ENCODE results near the gene FGF22. TPM values are rescaled to one million over a fixed set of nuclear protein-coding genes. Genes with fewer than 3 reads are reported as not detected.

The FGF22 gene
- total and polyA plus RNA-seq, 4 donors: 0.72 to 2.5 (median 1.7) TPM

DNA sequence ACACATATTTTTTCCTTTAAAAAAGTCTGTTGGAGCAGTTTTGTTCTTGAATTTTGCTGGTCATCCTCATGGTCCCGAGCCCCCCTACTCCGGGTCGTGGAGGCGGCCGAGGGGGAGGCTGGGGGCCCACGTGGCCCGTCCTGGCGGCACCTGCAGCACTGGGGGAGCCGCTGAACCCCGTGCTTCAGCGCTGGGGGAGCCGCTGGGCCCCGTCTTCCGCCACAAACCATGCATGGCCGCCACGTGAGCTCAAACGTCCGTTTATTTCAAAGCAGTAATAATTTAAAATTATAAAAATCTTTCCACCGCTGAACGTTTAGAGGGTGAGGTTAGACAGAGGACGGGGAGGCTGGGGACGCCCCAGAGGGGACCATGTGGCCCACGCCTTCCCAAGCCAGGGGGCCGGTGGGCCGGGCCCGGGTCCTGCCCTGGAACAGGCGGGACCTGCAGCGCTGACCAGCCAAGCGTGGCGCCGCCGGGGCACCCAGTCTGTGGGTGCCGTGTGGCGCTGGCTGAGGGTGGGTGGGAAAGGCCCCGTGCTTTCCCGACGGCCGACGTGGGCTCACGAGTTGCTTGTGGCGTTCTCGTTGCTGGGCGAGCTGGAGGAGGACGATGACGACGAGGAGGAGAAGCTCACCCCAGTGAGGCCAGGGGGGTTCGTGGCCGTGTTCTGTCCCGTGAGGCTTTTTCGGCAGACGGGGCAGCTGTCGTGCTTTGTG is 8.0 kb downstream of the FGF22 start:
- Histone ChIP-seq H3K4me3 (ENCODE audit: low read depth, low read length) (no peak overlapping the region), H3K27me3 (ENCODE audit: control insufficient read depth, insufficient read depth, low read length) (no peaks in the 10 kb centered on the region), H3K36me3 (ENCODE audit: control insufficient read depth, insufficient read depth, low read length) (peaks cover 100% of the 10 kb centered on the region), H3K27ac (ENCODE audit: low read depth, low read length) (no peak overlapping the region), H3K4me1 (ENCODE audit: control insufficient read depth, insufficient read depth, low read length) (no peaks in the 10 kb centered on the region), H3K9me3 (ENCODE audit: control insufficient read depth, insufficient read depth, low read length) (no peaks in the 10 kb centered on the region)
- no peak for DNase-seq (ENCODE audit: low read depth in 4 of 6, low spot score in 6 of 6)
- WGBS (ENCODE audit: insufficient coverage): 95% methylated on average over 38 of the region's 52 CpGs

- 92% methylated on average over 25 of the region's 29 CpGs for WGBS (ENCODE audit: insufficient coverage)
These were observed 8.6 kb downstream of the FGF22 start for GRCh38 chr19:648305-648704.

DNA sequence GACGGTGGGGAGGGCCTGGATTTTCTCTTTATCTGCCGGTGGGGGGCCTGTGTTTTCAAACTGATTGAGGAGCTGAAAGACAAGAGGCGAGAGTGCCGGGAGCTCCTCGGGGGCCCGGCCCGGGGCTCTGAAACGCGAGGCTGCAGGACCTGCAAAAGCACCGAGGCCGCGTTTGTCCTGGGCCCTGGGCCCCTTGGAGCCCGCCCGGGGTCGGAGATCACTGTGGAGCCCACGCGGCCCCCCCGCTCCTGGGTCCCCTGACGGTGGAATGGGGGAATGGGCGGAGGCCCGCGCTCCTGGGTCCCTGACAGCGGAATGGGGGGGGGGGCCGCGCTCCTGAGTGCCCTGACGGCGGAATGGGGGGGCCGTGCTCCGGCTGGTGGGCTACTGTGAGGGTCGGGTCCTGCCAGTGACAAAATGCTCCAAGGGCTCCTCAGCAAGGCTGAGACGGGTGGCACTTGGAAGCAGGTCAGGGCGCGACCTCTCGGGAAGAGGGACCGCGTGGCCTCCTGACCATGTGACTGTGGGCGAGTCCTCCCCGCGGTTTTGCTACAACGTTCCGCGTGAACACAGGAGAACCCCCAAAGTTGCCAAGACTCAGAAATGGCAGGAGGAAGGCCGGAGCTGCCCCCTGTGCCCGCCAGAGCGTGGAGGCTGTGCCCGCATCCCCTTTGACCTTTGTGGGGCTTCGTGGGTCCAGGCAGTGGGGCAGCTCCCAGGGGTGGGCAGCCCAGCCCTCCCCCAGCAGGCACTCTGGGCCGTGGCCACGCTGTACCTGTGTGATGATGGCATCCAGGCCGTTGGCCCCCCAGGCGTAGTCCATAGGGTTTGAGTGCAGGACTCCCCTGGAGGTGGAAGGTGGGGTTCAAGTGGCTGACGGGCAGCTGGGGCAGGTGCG is 9.5 kb downstream of the FGF22 start:
- Histone ChIP-seq H3K4me3 (ENCODE audit: low read depth, low read length) (no peak overlapping the region), H3K27me3 (ENCODE audit: control insufficient read depth, insufficient read depth, low read length) (no peaks in the 10 kb centered on the region), H3K27ac (ENCODE audit: low read depth, low read length) (no peak overlapping the region), H3K36me3 (ENCODE audit: control insufficient read depth, insufficient read depth, low read length) (peaks cover 100% of the 10 kb centered on the region), H3K4me1 (ENCODE audit: control insufficient read depth, insufficient read depth, low read length) (no peaks in the 10 kb centered on the region), H3K9me3 (ENCODE audit: control insufficient read depth, insufficient read depth, low read length) (no peaks in the 10 kb centered on the region)
- 94% methylated on average over 40 of the region's 53 CpGs for WGBS (ENCODE audit: insufficient coverage)
- DNase-seq (ENCODE audit: low read depth in 4 of 6, low spot score in 6 of 6): no peak

More at GRCh38 chr19:648305-648704, 8.6 kb downstream of the FGF22 start:
- H3K9me3 ChIP-seq (ENCODE audit: control insufficient read depth, insufficient read depth, low read length): no peaks in the 10 kb centered on the region
- no peak overlapping the region for H3K4me3 ChIP-seq (ENCODE audit: low read depth, low read length)
- H3K27me3 ChIP-seq (ENCODE audit: control insufficient read depth, insufficient read depth, low read length): no peaks in the 10 kb centered on the region
- no peaks in the 10 kb centered on the region for H3K4me1 ChIP-seq (ENCODE audit: control insufficient read depth, insufficient read depth, low read length)
- no peak overlapping the region for H3K27ac ChIP-seq (ENCODE audit: low read depth, low read length)
- H3K36me3 ChIP-seq (ENCODE audit: control insufficient read depth, insufficient read depth, low read length): peaks cover 100% of the 10 kb centered on the region
- no peak for DNase-seq (ENCODE audit: low read depth in 4 of 6, low spot score in 6 of 6)

GRCh38 chr19:650121-650520 is 10.4 kb downstream of the FGF22 start:
- Histone ChIP-seq H3K4me1 (ENCODE audit: control insufficient read depth, insufficient read depth, low read length) (no peaks in the 10 kb centered on the region), H3K36me3 (ENCODE audit: control insufficient read depth, insufficient read depth, low read length) (peaks cover 96% of the 10 kb centered on the region)
- WGBS (ENCODE audit: insufficient coverage): 82% methylated on average over 2 of the region's 11 CpGs

GRCh38 chr19:651114-651818 is 11.6 kb downstream of the FGF22 start:
- no peaks in the 10 kb centered on the region for H3K27me3 ChIP-seq (ENCODE audit: control insufficient read depth, insufficient read depth, low read length)
- 95% methylated on average over 57 of the region's 58 CpGs for WGBS (ENCODE audit: insufficient coverage)
- no peaks in the 10 kb centered on the region for H3K9me3 ChIP-seq (ENCODE audit: control insufficient read depth, insufficient read depth, low read length)
- no peak for DNase-seq (ENCODE audit: low read depth in 4 of 6, low spot score in 6 of 6)
- peaks cover 95% of the 10 kb centered on the region for H3K36me3 ChIP-seq (ENCODE audit: control insufficient read depth, insufficient read depth, low read length)
- H3K27ac ChIP-seq (ENCODE audit: low read depth, low read length): no peak overlapping the region
- H3K4me3 ChIP-seq (ENCODE audit: low read depth, low read length): no peak overlapping the region
- H3K4me1 ChIP-seq (ENCODE audit: control insufficient read depth, insufficient read depth, low read length): no peaks in the 10 kb centered on the region

More at GRCh38 chr19:650121-650520, 10.4 kb downstream of the FGF22 start:
- H3K4me3 ChIP-seq (ENCODE audit: low read depth, low read length): no peak overlapping the region
- DNase-seq (ENCODE audit: low read depth in 4 of 6, low spot score in 6 of 6): no peak
- no peaks in the 10 kb centered on the region for H3K9me3 ChIP-seq (ENCODE audit: control insufficient read depth, insufficient read depth, low read length)
- no peaks in the 10 kb centered on the region for H3K27me3 ChIP-seq (ENCODE audit: control insufficient read depth, insufficient read depth, low read length)
- H3K27ac ChIP-seq (ENCODE audit: low read depth, low read length): no peak overlapping the region

GRCh38 chr19:651991-652390 is 12.3 kb downstream of the FGF22 start:
- Histone ChIP-seq H3K4me1 (ENCODE audit: control insufficient read depth, insufficient read depth, low read length) (peaks cover 1% of the 10 kb centered on the region), H3K27me3 (ENCODE audit: control insufficient read depth, insufficient read depth, low read length) (no peaks in the 10 kb centered on the region), H3K27ac (ENCODE audit: low read depth, low read length) (no peak overlapping the region), H3K36me3 (ENCODE audit: control insufficient read depth, insufficient read depth, low read length) (peaks cover 94% of the 10 kb centered on the region), H3K9me3 (ENCODE audit: control insufficient read depth, insufficient read depth, low read length) (no peaks in the 10 kb centered on the region), H3K4me3 (ENCODE audit: low read depth, low read length) (no peak overlapping the region)
- WGBS (ENCODE audit: insufficient coverage): 87% methylated on average over 24 of the region's 24 CpGs
- DNase-seq (ENCODE audit: low read depth in 4 of 6, low spot score in 6 of 6): no peak

DNA sequence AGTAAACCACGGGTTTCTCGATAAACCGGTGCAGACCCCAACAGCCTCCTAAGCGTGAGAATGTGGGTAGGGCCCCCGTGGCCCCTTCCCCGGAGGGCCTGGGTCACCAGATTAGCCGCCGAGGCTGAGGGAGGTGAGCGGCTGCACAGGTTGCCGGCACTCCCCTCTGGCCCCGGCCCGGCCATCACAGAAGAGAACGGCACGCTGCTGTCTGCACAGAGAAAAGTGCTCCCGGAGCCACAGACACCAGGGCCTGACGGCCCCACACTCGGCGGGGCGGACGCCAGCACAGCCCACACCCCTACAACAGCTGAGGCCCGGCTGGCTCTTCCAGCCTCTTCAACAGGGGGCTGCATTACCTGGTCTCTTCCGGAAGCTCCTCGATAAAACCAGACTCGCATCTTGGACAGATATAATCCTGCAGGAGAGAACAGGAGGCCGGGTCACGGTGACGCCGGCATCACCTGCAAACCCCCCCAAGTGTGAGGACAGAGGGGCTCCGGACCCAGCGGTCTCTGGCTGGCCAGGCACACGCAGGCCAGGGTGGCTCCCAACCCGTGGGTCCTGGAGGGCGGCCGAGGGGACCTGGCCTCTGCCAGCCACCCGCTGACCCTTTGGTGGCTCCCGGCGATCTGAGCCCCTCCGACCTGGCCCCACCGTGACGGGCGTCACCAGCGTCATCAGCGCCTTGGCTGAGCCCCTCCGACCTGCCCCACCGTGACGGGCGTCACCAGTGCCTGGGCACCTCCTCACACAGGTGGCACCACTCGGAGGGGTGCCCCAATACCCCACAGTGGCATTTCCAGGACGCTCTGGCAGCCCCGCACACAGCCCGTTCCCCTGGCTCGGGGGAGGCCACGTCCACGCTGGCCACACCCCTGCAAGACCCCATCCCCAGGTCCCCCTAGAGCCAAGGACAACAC is 13.0 kb downstream of the FGF22 start:
- Histone ChIP-seq H3K27ac (ENCODE audit: low read depth, low read length) (no peak overlapping the region), H3K4me3 (ENCODE audit: low read depth, low read length) (no peak overlapping the region), H3K27me3 (ENCODE audit: control insufficient read depth, insufficient read depth, low read length) (no peaks in the 10 kb centered on the region), H3K36me3 (ENCODE audit: control insufficient read depth, insufficient read depth, low read length) (peaks cover 94% of the 10 kb centered on the region), H3K9me3 (ENCODE audit: control insufficient read depth, insufficient read depth, low read length) (no peaks in the 10 kb centered on the region), H3K4me1 (ENCODE audit: control insufficient read depth, insufficient read depth, low read length) (peaks cover 8% of the 10 kb centered on the region)
- 93% methylated on average over 48 of the region's 54 CpGs for WGBS (ENCODE audit: insufficient coverage)
- no peak for DNase-seq (ENCODE audit: low read depth in 4 of 6, low spot score in 6 of 6)

- DNase-seq (ENCODE audit: low read depth in 4 of 6, low spot score in 6 of 6): no peak
- Histone ChIP-seq H3K27me3 (ENCODE audit: control insufficient read depth, insufficient read depth, low read length) (no peaks in the 10 kb centered on the region), H3K36me3 (ENCODE audit: control insufficient read depth, insufficient read depth, low read length) (peaks cover 94% of the 10 kb centered on the region), H3K9me3 (ENCODE audit: control insufficient read depth, insufficient read depth, low read length) (no peaks in the 10 kb centered on the region), H3K4me3 (ENCODE audit: low read depth, low read length) (no peak overlapping the region), H3K4me1 (ENCODE audit: control insufficient read depth, insufficient read depth, low read length) (peaks cover 13% of the 10 kb centered on the region), H3K27ac (ENCODE audit: low read depth, low read length) (no peak overlapping the region)
- WGBS (ENCODE audit: insufficient coverage): 92% methylated on average over 17 of the region's 17 CpGs
These were observed 13.7 kb downstream of the FGF22 start for GRCh38 chr19:653425-653824.

DNA sequence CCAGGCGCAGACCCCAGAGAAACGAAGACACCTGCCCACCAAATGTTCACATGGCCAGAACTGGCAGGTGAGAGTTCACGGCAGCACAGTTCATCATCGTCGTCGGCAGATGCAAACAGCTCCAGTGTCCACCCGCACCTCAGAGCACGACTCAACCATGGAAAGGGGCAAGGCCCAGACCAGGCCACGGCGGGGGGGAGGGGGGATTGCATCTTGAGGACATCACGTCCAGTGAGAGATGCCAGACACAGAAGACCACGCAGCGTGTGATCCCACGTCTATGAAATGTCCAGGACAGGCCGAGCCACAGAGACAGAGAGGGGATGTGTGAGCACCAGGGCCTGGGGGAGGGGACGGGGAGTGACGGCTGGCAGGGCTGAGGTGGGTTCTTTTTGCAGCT is 16.0 kb downstream of the FGF22 start:
- Histone ChIP-seq H3K27me3 (ENCODE audit: control insufficient read depth, insufficient read depth, low read length) (no peaks in the 10 kb centered on the region), H3K4me1 (ENCODE audit: control insufficient read depth, insufficient read depth, low read length) (peaks cover 23% of the 10 kb centered on the region), H3K36me3 (ENCODE audit: control insufficient read depth, insufficient read depth, low read length) (peaks cover 93% of the 10 kb centered on the region), H3K9me3 (ENCODE audit: control insufficient read depth, insufficient read depth, low read length) (no peaks in the 10 kb centered on the region), H3K4me3 (ENCODE audit: low read depth, low read length) (no peak overlapping the region), H3K27ac (ENCODE audit: low read depth, low read length) (no peak overlapping the region)
- DNase-seq (ENCODE audit: low read depth in 4 of 6, low spot score in 6 of 6): no peak
- WGBS (ENCODE audit: insufficient coverage): 86% methylated on average over 16 of the region's 17 CpGs
